ENCODE measurements around the gene HSD17B4.

DNA sequence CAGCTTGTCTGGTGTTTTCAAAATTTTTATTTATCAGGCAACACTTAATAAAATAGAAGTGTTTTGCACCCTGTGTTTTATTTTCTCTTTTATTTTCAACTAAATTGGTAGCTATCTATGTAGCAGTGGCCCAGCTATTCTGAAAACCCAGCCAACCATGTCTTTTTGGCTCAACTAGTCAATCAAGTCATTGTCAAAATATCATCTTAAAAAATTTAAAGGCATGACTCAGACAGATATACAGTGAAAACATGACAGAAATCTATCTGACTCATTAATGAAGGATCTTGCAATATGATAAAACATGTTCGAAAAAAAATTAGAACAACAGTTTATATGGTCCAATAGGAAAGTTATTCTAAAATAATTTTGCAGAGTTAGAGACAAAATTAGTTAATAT is 75.1 kb downstream of the HSD17B4 start:
- TF ChIP-seq YY1 (IDR thresholded peaks at IDR 0.05; ENCODE audit: extremely low read depth, insufficient replicate concordance, low read depth, low read length) (no peak), EZH2 (IDR thresholded peaks at IDR 0.05) (no peak)
- TF ChIP-seq, protein P1, sequence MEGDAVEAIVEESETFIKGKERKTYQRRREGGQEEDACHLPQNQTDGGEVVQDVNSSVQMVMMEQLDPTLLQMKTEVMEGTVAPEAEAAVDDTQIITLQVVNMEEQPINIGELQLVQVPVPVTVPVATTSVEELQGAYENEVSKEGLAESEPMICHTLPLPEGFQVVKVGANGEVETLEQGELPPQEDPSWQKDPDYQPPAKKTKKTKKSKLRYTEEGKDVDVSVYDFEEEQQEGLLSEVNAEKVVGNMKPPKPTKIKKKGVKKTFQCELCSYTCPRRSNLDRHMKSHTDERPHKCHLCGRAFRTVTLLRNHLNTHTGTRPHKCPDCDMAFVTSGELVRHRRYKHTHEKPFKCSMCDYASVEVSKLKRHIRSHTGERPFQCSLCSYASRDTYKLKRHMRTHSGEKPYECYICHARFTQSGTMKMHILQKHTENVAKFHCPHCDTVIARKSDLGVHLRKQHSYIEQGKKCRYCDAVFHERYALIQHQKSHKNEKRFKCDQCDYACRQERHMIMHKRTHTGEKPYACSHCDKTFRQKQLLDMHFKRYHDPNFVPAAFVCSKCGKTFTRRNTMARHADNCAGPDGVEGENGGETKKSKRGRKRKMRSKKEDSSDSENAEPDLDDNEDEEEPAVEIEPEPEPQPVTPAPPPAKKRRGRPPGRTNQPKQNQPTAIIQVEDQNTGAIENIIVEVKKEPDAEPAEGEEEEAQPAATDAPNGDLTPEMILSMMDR (IDR thresholded peaks at IDR 0.05 in 2 of 3, conservative IDR thresholded peaks at IDR 0.05 in 1 of 3; ENCODE audit: borderline replicate concordance in 1 of 3, insufficient read depth in 1 of 3, low read depth in 2 of 3, low read length in 2 of 3): no peak

Data from HCT116 (cell line).